Measurements from ENCODE around the gene STK38L.

Gene STK38L

GRCh38 chr12:27243804-27244688 lies at the start of gene STK38L:
Gene STK38L, plus strand, starts transcription at chr12:27244286. Its CDS starts 53,435 bp downstream, at chr12:27297721.
- peak; percentile 98 for DNase-seq (ENCODE audit: low read depth, low spot score)

DNA sequence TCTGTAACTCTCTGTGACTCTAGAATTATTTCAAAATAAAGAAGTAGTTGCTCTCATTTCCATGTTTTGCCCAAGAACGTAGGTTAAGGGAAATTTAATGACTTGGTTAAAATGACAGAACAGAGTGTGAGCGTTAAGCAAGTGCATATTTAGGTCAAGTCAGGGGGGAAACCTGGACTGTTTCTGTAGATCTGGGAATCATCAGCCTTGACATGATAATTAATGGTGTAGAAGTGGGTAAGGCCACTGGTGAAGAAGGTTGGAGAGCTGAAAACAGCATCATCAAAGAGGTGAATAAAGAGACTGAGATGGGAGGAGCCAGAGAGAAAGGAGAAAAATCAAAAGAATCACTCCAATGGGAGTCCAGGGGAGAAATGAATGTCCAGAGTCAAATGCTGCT lies 49.4 kb upstream of the STK38L start:
- DNase-seq (ENCODE audit: low read depth, low spot score), result no peak

DNA sequence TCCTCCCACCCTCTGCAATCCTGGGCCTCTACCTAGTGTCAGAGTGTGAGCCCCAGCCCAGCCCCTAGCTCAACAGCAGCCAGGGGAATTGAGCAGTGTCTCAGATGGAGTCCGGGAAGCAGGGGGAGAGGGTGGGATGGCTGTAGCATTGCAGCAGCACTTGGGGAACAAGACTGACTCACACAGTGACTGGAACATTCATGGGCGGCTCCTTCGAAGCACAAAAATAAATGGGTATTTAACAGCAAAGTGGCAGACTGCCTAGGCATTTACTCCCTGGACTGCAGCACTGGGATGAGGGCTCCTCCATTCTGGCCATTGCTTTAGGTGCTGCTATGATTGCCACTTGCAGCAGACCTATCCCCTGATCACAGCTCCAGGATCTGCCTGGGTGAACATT lies 46.0 kb upstream of the STK38L start:
- DNase-seq (ENCODE audit: low read depth, low spot score), result no peak

DNA sequence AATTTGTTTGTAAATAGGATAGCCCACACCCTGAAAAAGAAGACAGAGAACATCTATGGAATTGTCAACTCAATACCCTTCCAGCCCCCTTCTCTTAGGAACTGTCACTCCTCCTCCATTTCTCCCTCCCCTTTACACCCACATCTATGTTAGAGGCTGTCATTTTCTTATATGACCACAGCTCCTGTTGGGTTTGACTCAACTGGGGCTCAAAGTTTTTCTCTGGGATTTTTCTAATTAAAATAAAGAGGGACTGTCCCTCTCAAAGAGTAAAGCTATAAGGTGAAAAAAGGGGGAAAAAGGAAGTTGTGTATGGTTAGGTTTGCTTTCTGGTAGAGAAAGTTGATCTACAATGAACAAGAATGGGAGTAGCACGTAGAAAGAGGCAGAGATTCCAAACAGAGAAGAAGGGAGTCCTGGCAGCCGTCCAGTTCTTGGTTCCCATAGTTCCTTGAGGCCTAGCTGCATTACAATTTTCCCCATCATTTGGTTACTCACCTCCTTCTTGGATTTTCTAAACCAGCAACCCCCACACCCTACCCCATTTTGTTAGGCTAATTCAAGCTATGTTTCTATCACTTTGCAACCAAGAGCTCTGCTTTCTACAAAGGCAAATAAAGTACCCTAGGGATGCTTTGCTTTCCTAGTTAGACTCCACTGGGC lies 44.3 kb upstream of the STK38L start:
- no peak for DNase-seq (ENCODE audit: low read depth, low spot score)

DNA sequence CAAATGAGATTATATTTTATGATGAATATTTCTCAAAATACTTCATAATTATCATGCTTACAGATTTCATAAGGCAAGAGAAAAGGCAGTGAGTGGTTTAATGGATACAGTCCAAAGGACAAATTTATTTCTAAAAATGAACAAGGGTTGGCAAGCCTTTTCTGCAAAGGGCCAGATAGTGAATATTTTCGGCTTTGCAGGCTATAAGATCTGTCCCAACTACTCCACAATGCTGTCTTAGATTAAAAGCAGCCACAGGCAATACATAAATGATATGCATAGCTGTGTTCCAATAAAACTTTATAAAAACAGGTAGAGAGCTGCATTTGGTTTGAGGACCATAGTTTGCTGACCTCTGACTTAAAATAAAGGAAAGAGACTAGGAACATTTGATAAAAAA lies 42.9 kb upstream of the STK38L start:
- DNase-seq (ENCODE audit: low read depth, low spot score), result no peak

GRCh38 chr12:27206801-27207502 lies 37.1 kb upstream of the STK38L start:
- no peak for DNase-seq (ENCODE audit: low read depth, low spot score)

DNA sequence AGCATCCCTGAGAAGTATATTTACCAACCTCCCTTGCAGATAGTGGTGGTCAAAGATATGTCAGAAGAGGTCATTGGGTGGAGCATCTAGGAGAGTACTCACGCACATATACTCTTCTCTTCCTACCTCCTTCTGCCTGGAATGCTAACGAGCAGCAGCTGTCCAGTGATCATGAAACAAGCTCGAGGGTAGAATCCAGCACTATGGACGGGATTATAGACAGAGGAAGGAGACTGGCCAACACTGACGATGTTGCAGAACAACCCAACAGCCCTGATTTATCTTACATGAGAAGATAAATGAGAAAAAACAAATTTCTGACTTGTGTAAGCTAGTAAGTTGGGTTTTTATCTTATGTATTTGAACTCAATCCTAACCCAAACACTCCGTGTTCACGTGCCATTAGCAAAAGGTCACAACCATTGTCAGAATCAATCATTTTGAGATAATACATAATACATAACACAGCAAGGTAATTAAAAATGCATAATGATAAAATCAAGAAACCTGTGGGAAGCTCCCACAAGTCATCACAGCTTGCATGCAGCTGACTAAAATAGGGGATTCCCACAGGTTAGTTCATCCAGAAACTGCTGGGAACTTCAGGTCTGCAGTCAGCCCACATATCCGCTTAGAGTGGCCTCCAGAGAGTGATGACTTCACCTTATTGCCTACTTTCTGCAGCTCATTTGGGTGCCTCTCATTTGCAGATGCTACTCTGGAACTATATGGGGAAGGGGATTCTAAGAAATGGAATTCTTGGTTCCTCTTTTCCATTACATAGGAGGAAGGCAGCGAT lies 36.3 kb upstream of the STK38L start:
- DNase-seq (ENCODE audit: low read depth, low spot score), result no peak

DNA sequence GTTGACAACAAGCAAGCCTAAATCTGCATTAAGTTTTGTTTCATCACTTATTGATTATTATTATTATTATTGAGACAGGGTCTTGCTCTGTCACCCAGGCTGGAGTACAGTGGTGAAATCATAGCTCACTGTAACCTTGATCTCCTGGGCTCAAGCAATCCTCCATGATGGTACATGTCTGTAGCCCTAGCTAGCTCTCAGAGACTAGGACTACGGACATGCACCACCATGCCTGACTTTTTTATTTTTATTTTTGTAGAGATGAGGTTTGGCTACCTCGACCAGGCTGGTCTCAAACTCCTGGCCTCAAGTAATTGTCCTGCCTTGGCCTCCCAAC lies 35.7 kb upstream of the STK38L start:
- DNase-seq (ENCODE audit: low read depth, low spot score), result no peak

DNA sequence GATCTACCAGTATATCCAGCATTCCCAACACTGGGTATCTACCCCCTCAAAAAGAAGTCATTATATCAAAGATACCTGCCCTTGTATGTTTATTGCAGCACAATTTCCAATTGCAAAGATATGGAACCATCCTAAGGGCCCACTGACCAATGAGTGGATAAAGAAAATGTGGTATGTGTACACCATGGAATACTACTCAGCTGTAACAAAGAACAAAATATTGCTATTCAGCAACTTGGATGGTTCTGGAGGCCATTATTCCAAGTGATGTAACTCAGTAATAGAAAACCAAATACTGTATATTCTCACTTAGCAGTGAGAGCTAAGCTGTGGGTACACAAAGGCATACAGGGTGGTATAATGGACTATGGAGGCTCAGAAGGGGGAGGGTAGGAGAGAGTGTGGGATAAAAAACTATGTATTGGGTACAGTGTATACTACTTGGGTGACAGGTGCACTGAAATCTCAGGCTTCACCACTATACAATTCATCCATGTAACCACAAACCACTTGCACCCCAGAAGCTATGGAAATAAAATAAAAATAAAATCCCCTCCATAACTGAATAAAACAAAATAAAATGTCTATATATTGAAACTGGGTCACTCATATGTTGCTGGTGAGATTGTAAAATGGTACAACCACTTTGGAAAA lies 34.7 kb upstream of the STK38L start:
- no peak for DNase-seq (ENCODE audit: low read depth, low spot score)

DNA sequence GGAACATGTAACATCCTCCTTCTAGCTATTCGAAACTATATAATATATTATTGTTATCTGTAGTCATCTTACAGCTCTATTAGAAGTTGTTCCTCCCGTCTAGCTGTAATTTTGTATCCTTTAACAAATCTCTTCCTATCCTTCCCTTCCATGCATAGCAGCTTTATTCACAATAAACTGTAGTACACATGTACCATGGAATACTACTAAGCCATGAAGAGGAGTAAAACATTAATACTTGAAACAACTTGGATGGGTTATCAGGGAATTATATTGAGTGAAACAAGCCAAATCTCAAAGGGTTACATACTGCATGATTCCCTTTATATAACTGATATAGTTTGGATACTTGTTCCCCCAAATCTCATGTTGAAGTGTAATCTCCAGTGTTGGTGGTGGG lies 33.9 kb upstream of the STK38L start:
- DNase-seq (ENCODE audit: low read depth, low spot score), result no peak

- DNase-seq (ENCODE audit: low read depth, low spot score), result no peak
These were observed 31.2 kb upstream of the STK38L start for GRCh38 chr12:27212861-27213260.

DNA sequence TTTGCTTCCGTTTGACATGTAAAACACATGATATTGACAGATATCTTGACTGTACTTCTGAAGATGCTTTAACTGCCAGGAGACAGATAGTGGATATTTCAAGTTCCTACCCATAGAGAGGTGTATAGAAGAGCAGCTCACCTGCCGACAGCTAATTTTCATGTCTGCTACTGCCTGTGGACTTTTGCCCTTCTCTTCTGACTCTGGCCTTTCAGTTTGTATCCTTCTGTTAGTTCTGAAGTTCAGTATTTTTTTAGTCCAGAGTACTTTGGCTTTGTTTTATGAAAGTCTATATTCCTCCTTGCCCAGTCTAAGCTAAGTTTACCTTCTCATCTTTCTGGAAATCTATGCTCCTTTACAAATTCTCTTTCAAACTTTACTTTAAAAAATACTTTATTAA lies 30.8 kb upstream of the STK38L start:
- DNase-seq (ENCODE audit: low read depth, low spot score), result no peak

GRCh38 chr12:27213830-27214787 lies 30.0 kb upstream of the STK38L start:
- no peak for DNase-seq (ENCODE audit: low read depth, low spot score)

- DNase-seq (ENCODE audit: low read depth, low spot score), result no peak
These were observed 26.5 kb upstream of the STK38L start for GRCh38 chr12:27217590-27217989.

GRCh38 chr12:27219693-27220054 lies 24.4 kb upstream of the STK38L start:
- DNase-seq (ENCODE audit: low read depth, low spot score), result no peak

GRCh38 chr12:27220055-27220987 lies 23.8 kb upstream of the STK38L start:
- no peak for DNase-seq (ENCODE audit: low read depth, low spot score)

DNA sequence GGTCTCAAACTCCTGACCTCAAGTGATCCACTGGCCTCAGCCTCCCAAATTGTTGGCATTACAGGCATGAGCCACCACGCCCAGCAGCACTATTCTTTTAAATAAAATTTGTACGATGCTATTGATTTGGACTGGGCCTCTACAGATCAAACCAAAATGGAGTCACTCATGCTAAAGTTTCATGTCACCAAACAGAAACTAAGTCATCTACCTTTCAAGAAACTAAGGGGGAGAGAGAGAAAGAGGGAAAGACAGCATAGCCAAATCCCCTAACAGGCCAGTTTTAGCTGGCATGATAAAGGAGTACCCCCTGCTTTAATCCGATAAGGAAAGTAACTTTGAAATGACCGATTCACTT lies 23.1 kb upstream of the STK38L start:
- DNase-seq (ENCODE audit: low read depth, low spot score), result no peak

DNA sequence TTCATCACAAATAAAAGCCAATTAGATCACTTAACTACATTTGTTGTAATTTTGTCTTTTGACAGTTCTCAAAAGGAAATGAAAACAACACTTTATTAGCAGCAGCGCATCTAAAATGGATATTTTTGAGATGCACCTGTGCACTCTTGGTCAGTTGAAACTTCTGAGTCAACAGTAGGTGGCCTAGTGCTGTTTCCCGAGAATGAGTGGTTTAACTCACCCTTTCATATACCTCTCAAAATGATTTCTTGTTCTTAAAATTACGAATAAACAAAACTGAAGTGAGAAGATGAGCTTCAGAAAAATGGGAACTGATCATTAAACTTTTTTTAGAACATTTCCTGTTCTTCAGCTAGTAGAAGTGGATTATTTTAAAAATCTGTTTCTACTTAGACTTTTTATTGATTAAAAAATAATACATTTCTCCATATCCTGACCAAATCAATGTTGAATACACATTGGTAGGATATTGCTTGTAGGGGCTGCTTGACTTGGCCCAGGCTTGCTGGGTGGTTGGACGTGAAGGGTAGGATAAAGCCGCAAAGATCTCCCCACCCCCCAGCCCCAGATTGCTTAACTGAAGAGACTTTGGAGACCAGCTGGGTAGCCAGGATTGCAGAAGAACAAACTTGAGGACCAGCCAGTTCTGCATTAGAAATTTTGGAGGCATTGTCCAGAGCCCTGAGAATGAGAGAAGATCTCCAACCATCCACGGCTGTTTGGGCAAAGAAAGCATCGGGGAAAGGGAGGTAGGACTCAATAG lies 22.3 kb upstream of the STK38L start:
- DNase-seq (ENCODE audit: low read depth, low spot score), result no peak
